Panc1 (cell line): ENCODE measurements around the gene MYH7B.

Experiments
- POLR2AphosphoS5 ChIP-seq: IDR thresholded peaks from 2 replicates; pipeline ENCODE4 v1.6.1; 2012; ENCODE audit warnings: mild to moderate bottlenecking, low read depth, low read length, moderate library complexity
- TCF7L2 ChIP-seq: IDR thresholded peaks from 2 replicates; pipeline ENCODE4 v1.6.1; 2011; ENCODE audit warnings: mild to moderate bottlenecking, low read depth, low read length, inconsistent platforms
- TF ChIP-seq, protein P1 (sequence below): fragments of 450-650 bp; IDR thresholded peaks from 2 replicates; pipeline ENCODE4 v1.5.1; 2017; ENCODE audit warnings: mild to moderate bottlenecking
- TF ChIP-seq, protein P2 (sequence below), 2 experiments: IDR thresholded peaks; 2 replicates each; pipeline ENCODE4 v1.6.1; 2011 to 2012; ENCODE audit warnings: low read depth in 2 of 2, control low read depth in 1 of 2, low read length in 1 of 2, mild to moderate bottlenecking in 1 of 2, moderate library complexity in 1 of 2; ENCODE audit not compliant: insufficient read depth in 1 of 2

DNA sequence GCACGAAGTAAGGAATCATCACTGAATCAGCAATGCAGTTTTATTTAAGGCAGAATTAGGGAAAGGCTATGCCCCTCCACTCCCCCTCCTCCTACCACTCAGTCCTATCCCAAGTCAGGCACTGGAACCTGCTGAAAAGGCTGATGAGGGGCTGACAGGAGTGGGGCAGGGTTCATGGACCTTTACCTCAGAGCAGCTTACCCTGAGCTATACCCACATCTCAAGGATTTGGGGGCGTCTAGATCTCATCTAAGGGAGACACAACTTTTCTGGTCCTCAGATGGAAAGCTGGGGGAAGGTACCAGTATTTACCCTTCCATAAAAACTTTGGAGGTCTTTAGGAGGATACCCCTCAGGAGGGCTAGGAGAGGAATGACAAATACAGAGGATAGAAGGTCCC lies 27.3 kb upstream of the MYH7B start:
- TF ChIP-seq, protein P1, sequence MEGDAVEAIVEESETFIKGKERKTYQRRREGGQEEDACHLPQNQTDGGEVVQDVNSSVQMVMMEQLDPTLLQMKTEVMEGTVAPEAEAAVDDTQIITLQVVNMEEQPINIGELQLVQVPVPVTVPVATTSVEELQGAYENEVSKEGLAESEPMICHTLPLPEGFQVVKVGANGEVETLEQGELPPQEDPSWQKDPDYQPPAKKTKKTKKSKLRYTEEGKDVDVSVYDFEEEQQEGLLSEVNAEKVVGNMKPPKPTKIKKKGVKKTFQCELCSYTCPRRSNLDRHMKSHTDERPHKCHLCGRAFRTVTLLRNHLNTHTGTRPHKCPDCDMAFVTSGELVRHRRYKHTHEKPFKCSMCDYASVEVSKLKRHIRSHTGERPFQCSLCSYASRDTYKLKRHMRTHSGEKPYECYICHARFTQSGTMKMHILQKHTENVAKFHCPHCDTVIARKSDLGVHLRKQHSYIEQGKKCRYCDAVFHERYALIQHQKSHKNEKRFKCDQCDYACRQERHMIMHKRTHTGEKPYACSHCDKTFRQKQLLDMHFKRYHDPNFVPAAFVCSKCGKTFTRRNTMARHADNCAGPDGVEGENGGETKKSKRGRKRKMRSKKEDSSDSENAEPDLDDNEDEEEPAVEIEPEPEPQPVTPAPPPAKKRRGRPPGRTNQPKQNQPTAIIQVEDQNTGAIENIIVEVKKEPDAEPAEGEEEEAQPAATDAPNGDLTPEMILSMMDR: no peak
- TF ChIP-seq POLR2AphosphoS5 (no peak), TCF7L2 (no peak)
- TF ChIP-seq, protein P2, sequence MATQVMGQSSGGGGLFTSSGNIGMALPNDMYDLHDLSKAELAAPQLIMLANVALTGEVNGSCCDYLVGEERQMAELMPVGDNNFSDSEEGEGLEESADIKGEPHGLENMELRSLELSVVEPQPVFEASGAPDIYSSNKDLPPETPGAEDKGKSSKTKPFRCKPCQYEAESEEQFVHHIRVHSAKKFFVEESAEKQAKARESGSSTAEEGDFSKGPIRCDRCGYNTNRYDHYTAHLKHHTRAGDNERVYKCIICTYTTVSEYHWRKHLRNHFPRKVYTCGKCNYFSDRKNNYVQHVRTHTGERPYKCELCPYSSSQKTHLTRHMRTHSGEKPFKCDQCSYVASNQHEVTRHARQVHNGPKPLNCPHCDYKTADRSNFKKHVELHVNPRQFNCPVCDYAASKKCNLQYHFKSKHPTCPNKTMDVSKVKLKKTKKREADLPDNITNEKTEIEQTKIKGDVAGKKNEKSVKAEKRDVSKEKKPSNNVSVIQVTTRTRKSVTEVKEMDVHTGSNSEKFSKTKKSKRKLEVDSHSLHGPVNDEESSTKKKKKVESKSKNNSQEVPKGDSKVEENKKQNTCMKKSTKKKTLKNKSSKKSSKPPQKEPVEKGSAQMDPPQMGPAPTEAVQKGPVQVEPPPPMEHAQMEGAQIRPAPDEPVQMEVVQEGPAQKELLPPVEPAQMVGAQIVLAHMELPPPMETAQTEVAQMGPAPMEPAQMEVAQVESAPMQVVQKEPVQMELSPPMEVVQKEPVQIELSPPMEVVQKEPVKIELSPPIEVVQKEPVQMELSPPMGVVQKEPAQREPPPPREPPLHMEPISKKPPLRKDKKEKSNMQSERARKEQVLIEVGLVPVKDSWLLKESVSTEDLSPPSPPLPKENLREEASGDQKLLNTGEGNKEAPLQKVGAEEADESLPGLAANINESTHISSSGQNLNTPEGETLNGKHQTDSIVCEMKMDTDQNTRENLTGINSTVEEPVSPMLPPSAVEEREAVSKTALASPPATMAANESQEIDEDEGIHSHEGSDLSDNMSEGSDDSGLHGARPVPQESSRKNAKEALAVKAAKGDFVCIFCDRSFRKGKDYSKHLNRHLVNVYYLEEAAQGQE (IDR thresholded peaks at IDR 0.05; ENCODE audit: insufficient read depth in 1 of 2, low read depth in 2 of 2, low read length in 1 of 2): no peak
